Osteoblast (primary cell): ENCODE data around the gene PGAM1. TPM values are rescaled to one million over a fixed set of nuclear protein-coding genes. Genes with fewer than 3 reads are reported as not detected.
"Not testable (repeated sequence)": the region's sequence is repeated elsewhere in the genome, so short reads cannot be mapped to it uniquely, and the experiment has no call there.

ENCODE experiments used
- DNase-seq: peaks from one replicate; pipeline ENCODE4 v3.0.0; 2011; ENCODE audit warnings: low spot score, mixed read lengths; ENCODE audit not compliant: insufficient read length; ENCODE audit errors: missing footprints
- H2AFZ ChIP-seq: 2 replicates; pipeline ENCODE4 v1.6.0; 2011; ENCODE audit warnings: mild to moderate bottlenecking, low read length
- H3K27ac ChIP-seq: 2 replicates; pipeline ENCODE4 v1.5.1; 2011; ENCODE audit warnings: mild to moderate bottlenecking, low read depth, low read length, moderate library complexity
- H3K27me3 ChIP-seq: 2 replicates; pipeline ENCODE4 v1.6.0; 2012; ENCODE audit warnings: mild to moderate bottlenecking, control low read depth, inconsistent platforms, low read length, moderate library complexity; ENCODE audit not compliant: insufficient read depth
- H3K36me3 ChIP-seq: 2 replicates; pipeline ENCODE4 v1.5.1; 2011; ENCODE audit warnings: mild to moderate bottlenecking, low read length, control low read depth, moderate library complexity; ENCODE audit not compliant: insufficient read depth
- H3K4me1 ChIP-seq: 2 replicates; pipeline ENCODE4 v1.5.1; 2011; ENCODE audit warnings: mild to moderate bottlenecking, low read length, control low read depth, moderate library complexity; ENCODE audit not compliant: insufficient read depth
- H3K4me2 ChIP-seq: 2 replicates; pipeline ENCODE4 v1.6.0; 2011; ENCODE audit warnings: mild to moderate bottlenecking, low read length; ENCODE audit not compliant: insufficient read depth
- H3K4me3 ChIP-seq: fragments of 200-600 bp; sonication (generic); 3 replicates; pipeline ENCODE4 v1.5.1; 2012; ENCODE audit warnings: mild to moderate bottlenecking, low read length, inconsistent platforms; ENCODE audit not compliant: insufficient read depth
- H3K79me2 ChIP-seq: 2 replicates; pipeline ENCODE4 v1.6.0; 2012; ENCODE audit warnings: mild to moderate bottlenecking, low read length, control low read depth, inconsistent platforms; ENCODE audit not compliant: insufficient read depth
- H3K9me3 ChIP-seq: 2 replicates; pipeline ENCODE4 v1.5.1; 2011; ENCODE audit warnings: low read depth, low read length, control low read depth
- H4K20me1 ChIP-seq: 2 replicates; pipeline ENCODE4 v1.6.0; 2012; ENCODE audit warnings: mild to moderate bottlenecking, low read length, control low read depth; ENCODE audit not compliant: insufficient read depth
- total RNA-seq: library from RNA; depleted of rRNA; stranded (reverse); fragments of >200 nt; gene quantifications from 2 replicates; pipeline ENCODE4 v1.2.3, GENCODE V29; 2012
- TF ChIP-seq, protein P1 (sequence below): IDR thresholded peaks from 2 replicates; pipeline ENCODE4 v1.5.1; 2011; ENCODE audit warnings: mild to moderate bottlenecking, low read depth, low read length, moderate library complexity; ENCODE audit errors: extremely low read depth

Gene PGAM1
- total RNA-seq, 1 donor = 330 TPM

DNA sequence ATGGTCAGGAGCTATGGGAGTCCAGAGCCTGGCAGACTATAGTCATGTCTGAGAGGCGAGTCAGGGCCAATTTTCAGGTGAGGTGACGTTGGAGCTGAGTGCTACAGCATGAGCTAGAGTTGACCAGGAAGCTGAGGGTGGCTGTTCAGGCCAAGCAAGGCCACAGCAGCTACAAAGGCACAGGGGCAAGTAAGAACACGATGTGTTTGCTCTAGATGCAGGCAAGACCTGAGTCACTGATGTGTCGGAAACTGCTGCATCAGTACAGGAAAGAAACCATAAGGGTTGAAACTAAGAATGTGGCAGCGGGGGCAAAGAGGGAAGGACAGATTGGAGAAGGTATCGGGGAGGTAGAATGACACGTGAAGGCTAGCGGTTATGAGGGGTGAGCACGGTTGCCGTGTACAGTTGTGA lies 13.1 kb upstream of the PGAM1 start:
- H3K4me2 ChIP-seq = no peak overlapping the region
- H3K4me1 ChIP-seq = peaks cover 9% of the 10 kb centered on the region
- no peaks in the 10 kb centered on the region for H3K27me3 ChIP-seq
- no peak overlapping the region for H3K27ac ChIP-seq
- no peaks in the 10 kb centered on the region for H3K9me3 ChIP-seq
- no peak overlapping the region for H2AFZ ChIP-seq
- no peak for DNase-seq
- no peak overlapping the region for H3K4me3 ChIP-seq
- no peaks in the 10 kb centered on the region for H4K20me1 ChIP-seq
- H3K79me2 ChIP-seq = no peaks in the 10 kb centered on the region
- TF ChIP-seq, protein P1, sequence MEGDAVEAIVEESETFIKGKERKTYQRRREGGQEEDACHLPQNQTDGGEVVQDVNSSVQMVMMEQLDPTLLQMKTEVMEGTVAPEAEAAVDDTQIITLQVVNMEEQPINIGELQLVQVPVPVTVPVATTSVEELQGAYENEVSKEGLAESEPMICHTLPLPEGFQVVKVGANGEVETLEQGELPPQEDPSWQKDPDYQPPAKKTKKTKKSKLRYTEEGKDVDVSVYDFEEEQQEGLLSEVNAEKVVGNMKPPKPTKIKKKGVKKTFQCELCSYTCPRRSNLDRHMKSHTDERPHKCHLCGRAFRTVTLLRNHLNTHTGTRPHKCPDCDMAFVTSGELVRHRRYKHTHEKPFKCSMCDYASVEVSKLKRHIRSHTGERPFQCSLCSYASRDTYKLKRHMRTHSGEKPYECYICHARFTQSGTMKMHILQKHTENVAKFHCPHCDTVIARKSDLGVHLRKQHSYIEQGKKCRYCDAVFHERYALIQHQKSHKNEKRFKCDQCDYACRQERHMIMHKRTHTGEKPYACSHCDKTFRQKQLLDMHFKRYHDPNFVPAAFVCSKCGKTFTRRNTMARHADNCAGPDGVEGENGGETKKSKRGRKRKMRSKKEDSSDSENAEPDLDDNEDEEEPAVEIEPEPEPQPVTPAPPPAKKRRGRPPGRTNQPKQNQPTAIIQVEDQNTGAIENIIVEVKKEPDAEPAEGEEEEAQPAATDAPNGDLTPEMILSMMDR = no peak
- peaks cover 3% of the 10 kb centered on the region for H3K36me3 ChIP-seq

DNA sequence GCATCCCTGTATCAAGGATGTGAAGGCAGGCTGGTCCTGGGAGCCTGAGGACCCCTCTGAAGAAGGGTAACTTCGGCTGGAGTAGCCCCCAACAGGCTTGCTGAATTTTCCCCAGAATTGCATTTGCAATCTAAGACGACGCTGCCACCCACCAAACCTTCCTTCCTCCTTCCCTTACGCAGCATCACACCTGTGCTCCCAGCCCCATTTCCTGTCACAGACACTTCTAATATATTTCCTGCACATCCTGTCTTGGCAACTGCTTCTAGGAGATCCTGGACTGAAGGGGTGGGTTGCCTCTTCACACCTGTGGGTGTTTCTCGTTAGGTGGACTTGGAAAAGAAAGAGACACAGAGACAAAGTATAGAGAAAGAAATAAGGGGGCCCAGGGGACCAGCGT lies 9.4 kb upstream of the PGAM1 start:
- Histone ChIP-seq H2AFZ (no peak overlapping the region), H3K4me3 (no peak overlapping the region), H3K4me2 (no peak overlapping the region), H3K9me3 (no peaks in the 10 kb centered on the region), H3K79me2 (peaks cover 2% of the 10 kb centered on the region), H3K36me3 (peaks cover 7% of the 10 kb centered on the region), H3K27ac (no peak overlapping the region), H4K20me1 (no peaks in the 10 kb centered on the region), H3K27me3 (no peaks in the 10 kb centered on the region), H3K4me1 (peaks cover 6% of the 10 kb centered on the region)
- TF ChIP-seq, protein P1 = no peak
- no peak for DNase-seq

DNA sequence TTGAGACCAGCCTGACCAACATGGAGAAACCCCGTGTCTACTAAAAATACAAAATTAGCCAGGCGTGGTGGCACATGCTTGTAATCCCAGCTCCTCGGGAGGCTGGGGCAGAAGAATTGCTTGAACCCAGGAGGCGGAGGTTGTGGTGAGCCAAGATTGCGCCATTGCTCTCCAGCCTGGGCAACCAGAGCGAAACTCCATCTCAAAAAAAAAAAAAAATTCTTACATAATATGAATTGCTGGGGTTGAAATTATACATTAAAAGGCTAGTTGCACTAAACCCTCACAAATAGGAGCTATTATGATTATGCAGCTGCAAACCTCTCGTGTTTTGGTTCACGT lies 2.3 kb upstream of the PGAM1 start:
- H3K36me3 ChIP-seq, H3K4me3 ChIP-seq, H3K4me2 ChIP-seq, H3K9me3 ChIP-seq, H3K27me3 ChIP-seq, H2AFZ ChIP-seq, DNase-seq: not testable (repeated sequence)
- peaks cover 29% of the 10 kb centered on the region for H3K79me2 ChIP-seq
- peaks cover 39% of the 10 kb centered on the region for H3K4me1 ChIP-seq
- H3K27ac ChIP-seq = peak overlapping the region; percentile 93
- peaks cover 13% of the 10 kb centered on the region for H4K20me1 ChIP-seq

DNA sequence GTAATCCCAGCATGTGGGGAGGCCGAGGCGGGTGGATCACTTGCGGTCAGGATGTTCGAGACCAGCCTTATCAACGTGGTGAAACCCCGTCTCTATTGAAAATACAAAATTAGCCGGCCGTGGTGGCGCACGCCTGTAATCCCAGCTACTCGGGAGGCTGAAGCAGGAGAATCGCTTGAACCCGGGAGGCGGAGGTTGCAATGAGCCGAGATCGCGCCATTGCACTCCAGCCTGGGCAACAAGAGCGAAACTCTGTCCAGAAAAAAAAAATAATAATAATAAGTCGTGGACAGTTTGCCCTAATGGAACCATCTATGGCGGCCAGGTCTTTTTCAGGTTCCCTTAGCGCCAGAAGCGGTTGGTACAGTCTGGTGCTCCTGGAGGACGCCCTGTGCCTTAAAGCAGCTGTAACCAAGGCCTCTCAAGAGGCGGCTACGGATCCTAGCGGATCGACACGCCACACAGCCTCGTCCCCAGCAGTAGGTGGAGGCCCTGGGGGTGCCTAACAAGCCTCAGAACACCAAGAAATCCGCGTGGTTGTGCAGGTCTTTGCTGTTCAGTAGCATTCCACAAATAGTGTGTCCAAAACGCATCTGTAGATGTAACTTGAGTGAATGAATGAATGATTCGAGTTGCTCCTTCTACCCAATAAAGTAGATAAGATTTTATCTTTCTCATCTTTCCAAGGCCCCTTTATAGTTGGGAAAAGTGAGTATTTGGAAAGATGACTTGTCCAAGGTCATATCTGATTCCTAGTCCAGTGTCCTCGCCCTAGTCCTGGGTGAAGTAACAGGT lies 982 bp downstream of the PGAM1 start:
- peak overlapping the region; percentile 80 for H2AFZ ChIP-seq

More for the DNA sequence above, 982 bp downstream of the PGAM1 start:
- peak overlapping the region; percentile 96 for H3K4me2 ChIP-seq
- peak overlapping the region; percentile 68 for H3K27ac ChIP-seq
- DNase-seq = no peak
- H3K36me3 ChIP-seq = peaks cover 29% of the 10 kb centered on the region
- TF ChIP-seq, protein P1 = no peak
- H3K27me3 ChIP-seq = no peaks in the 10 kb centered on the region
- H3K9me3 ChIP-seq = no peaks in the 10 kb centered on the region
- H3K4me3 ChIP-seq = peak overlapping the region; percentile 96
- peaks cover 38% of the 10 kb centered on the region for H3K4me1 ChIP-seq
- H3K79me2 ChIP-seq = peaks cover 55% of the 10 kb centered on the region
- H4K20me1 ChIP-seq = peaks cover 15% of the 10 kb centered on the region
